IPS DF 4.7 (cell line): ENCODE results near the gene TARBP1.
"Not testable (repeated sequence)": the region's sequence is repeated elsewhere in the genome, so short reads cannot be mapped to it uniquely, and the experiment has no call there.

Experiments
- DNase-seq: peaks from one replicate; pipeline ENCODE4 v3.0.0-alpha.2; 2013; ENCODE audit warnings: low spot score; ENCODE audit errors: extremely low read depth

TARBP1 gene

DNA sequence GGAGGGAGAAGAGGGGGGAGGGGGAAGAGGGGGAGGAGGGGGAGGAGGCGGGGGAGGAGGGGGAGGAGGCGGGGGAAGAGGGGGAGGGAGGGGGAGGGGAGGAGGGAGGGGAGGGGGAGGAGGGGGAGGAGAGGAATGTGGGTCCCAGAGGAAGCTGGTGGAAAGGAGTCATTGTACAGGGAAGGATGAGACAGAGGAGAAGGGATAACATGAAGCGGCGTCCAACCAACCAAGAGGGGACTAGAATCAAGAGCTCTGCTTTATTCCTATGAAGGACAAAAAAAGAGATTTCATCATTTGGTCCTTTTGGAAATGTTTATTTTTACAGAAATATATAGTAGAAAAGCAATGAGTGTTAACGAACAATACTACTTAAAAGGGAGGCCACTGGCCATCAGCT is 81.2 kb downstream of the TARBP1 start:
- no peak for DNase-seq

DNA sequence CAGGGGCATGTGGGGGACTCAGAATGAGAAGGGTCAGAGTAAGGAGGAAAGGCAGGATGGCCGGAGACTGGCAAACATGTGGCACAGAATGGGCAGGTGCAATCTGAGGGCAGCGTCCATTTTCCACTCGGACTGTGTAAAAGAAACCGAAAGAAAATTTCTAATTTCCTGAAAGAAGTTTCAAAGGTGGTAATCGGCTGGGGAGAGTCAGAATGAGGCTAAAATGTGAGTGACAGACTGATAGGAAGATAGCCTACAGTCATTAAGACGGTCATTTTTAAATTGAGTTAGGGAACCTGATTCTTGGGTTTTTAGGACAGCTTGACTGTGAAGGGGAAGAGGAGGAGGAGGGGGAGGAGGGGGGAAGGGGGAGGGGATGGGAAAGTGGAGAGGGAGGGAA is 82.1 kb downstream of the TARBP1 start:
- no peak for DNase-seq

DNA sequence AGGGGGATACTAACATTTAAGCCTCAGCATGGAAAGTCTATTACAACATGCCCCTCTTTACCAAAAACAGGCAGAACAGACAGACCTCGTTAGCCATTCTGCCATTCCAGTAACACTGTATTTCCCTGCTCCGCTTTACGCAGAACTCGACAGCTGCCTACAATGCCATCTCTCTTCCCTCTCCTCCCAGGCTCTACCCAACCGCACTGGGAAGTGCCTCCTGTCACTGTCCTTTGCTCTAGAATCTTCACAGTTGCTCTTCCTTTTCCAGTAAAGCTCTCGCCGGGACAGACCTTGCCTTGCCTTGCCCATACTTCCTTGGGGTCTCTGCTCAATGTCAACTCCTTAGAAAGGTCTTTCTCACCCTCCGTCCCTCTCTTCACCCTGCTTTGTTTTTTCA is 82.9 kb downstream of the TARBP1 start:
- no peak for DNase-seq

- DNase-seq: no peak
These were observed 83.7 kb downstream of the TARBP1 start for GRCh38 chr1:234395297-234395696.

GRCh38 chr1:234393190-234393589 is 85.8 kb downstream of the TARBP1 start:
- no peak for DNase-seq

- no peak for DNase-seq
These were observed 90.9 kb downstream of the TARBP1 start for GRCh38 chr1:234388094-234388493.

DNA sequence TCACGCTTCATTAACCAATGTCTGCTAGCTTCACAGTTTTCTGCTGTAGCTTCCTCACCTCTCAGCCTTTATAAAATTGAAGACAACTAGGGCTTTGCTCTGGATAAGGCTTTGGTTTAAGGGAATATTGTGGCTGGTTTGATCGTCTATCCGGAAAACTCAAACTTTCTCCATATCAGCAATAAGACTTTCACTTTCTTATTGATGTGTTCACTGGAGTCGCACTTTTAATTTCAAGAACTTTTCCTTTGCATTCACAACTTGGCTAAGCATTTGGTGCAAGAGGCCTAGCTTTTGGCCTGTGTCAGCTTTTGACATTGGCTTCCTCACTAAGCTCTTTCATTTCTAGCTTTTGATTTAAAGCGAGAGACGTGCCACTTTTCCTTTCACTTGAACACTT is 92.9 kb downstream of the TARBP1 start:
- no peak for DNase-seq

- no peak for DNase-seq
These were observed 97.1 kb downstream of the TARBP1 start for GRCh38 chr1:234381699-234382555.

DNA sequence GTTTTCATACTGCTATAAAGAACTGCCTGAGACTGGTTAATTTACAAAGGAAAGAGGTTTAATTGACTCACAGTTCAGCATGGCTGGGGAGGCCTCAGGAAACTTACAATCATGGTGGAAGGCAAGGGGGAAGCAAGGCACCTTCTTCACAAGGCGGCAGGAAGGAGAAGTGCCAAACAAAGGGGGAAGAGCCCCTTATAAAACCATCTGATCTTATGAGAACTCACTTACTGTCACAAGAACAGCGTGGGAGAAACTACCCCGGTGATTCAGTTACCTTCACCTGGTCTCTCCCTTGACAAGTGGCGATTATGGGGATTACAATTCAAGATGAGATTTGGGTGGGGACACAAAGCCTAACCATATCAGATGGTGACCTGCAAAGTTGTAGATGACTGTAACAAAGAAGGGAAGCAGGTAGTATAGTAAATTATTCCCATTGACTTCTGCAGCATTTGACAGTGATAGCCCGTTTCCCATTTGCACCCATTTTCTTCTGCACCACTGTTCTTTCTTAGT is 99.3 kb downstream of the TARBP1 start:
- DNase-seq: not testable (repeated sequence)

DNA sequence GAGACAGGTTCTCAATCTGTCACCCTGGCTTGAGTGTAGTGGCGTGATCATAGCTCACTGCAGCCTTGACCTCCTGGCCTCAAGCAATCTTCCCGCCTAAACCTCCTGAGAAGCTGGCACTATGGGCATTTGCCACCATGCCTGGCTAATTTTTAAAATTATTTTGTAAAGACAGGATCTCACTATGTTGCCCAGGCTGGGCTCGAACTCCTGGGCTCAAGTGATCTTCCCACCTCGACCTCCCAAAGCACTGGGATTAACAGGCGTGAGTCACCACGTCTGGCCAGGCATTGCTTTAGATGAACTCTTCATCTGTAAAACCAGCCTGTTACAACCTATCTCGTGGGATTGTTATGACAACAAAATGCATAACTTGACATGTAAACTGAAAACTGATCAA is 103.3 kb downstream of the TARBP1 start:
- no peak for DNase-seq

- no peak for DNase-seq
These were observed 105.1 kb downstream of the TARBP1 start for GRCh38 chr1:234373959-234374254.

DNA sequence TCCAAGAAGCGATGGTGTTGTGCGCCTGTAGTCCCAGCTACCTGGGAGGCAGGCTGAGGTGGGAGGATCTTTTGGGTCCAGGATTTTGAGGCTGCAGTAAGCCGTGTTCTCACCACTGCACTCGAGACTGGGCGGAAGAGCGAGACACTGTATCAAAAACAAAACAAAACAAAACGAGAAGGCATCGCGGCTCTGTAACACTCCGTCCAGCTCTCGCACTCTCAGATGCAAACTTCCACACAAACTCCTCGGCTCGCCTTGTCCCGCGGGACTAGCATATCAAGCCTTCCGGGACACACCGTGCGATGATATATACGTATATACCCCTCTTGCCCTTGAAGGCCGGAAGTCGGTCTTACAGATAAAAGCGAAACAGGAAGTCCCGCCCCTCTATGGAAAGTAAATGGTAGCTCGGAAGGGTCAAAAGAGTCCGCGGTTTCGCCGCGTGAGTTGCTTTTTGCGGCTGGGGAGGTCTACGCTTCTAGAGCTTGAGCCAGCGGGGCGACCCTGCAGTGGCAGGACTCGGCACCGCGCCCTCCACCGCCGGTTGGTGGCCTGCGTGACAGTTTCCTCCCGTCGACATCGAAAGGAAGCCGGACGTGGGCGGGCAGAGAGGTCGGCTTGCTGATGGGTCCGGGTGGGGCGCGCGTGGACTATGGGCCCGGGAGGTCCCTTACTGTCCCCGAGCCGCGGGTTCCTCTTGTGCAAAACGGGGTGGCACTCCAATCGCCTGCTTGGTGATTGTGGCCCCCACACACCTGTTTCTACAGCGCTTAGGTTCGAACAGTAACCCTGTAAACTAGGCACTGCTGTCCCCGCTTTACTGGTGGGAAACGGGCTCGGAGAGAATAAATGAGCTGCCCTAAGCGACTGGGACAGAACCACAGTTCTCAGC is 105.7 kb downstream of the TARBP1 start, which contains the start of gene COA6:
Gene COA6, plus strand, starts transcription at position 393 of the 895 bp plus-strand sequence. Its CDS starts 11 bp downstream, at position 404.
- peak; percentile 82 for DNase-seq

GRCh38 chr1:234372011-234372757 is 106.8 kb downstream of the TARBP1 start:
- no peak for DNase-seq

DNA sequence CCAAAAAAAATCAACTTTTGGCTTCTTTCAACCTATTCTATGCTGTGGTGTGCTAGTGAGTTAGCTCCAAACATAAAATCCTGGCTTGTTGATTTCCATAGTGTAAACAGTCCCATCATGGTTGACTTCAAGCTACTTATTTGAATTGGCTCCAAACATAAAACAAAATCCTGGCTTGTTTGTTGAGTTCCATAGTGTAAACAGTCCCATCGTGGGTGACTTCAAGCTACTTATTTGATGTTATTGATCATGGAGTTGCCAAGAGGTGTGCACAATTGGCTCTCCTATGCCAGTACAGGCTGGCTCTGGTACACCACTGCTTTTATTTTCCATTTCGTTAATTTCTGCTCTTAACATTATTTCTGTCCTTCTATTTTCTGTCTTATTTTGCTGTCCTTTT is 107.6 kb downstream of the TARBP1 start:
- DNase-seq: no peak

- no peak for DNase-seq
These were observed 109.2 kb downstream of the TARBP1 start for GRCh38 chr1:234369784-234370183.

GRCh38 chr1:234369033-234369430 is 109.9 kb downstream of the TARBP1 start:
- DNase-seq: no peak

- DNase-seq: no peak
These were observed 110.5 kb downstream of the TARBP1 start for GRCh38 chr1:234368320-234369032.

- DNase-seq: no peak
These were observed 116.4 kb downstream of the TARBP1 start for GRCh38 chr1:234362558-234362957.

- no peak for DNase-seq
These were observed 117.8 kb downstream of the TARBP1 start for GRCh38 chr1:234361102-234361603.

DNA sequence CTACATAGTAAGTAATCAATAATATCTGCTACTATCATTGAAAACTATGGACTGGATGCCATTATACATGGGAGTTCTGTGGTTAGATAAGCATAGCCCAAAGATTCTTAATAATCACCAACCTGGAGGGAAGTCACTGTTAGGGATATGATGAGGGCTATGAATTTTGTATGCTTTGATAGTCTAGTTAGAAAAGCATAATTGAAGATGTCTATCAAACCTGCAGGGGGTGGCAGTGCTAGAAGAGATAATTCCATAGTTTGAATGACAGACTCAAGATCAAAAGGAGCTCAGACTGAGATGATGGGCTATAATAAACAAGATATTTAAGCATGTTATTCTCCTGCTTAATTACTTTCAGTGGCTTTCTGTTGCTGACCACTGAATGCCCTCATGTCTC is 121.1 kb downstream of the TARBP1 start:
- DNase-seq: no peak
